ENCODE results near the gene RGS7. TPM values are rescaled to one million over a fixed set of nuclear protein-coding genes. Genes with fewer than 3 reads are reported as not detected.

RGS7 gene
- total RNA-seq, 2 experiments from 2014 or later = not detected

Small RNA genes within 50 kb of the gene (microRNA-seq; reads per million reads assigned to microRNA genes)
- not detected for gene MIR3123

Other genes starting within 250 kb of the RGS7 start
- 10 to 100 TPM; 75.9 to 78.3 TPM for gene FH, start 162.6 kb upstream of the RGS7 start, total RNA-seq
- gene KMO, start 175.2 kb upstream of the RGS7 start, total RNA-seq = not detected

All from activated CD8-positive, alpha-beta T cell treated with anti-CD3 and anti-CD28 coated beads, Interleukin-2, amount 10 ng/mL, durations not matched to agents 7 days and 5 days (primary cell).